Activated naive CD8-positive, alpha-beta T cell treated with anti-CD3 and anti-CD28 coated beads for 36 hours (primary cell): ENCODE measurements around the gene SCYL1. TPM values are rescaled to one million over a fixed set of nuclear protein-coding genes. Genes with fewer than 3 reads are reported as not detected.
"Not testable (repeated sequence)": the region's sequence is repeated elsewhere in the genome, so short reads cannot be mapped to it uniquely, and the experiment has no call there.

Experiments
- DNase-seq: peaks from one replicate; pipeline ENCODE4 v3.0.0; 2021
- H3K27ac Mint-ChIP-seq: one replicate; pipeline ENCODE4 v1.8.0; 2022; ENCODE audit warnings: mild to moderate bottlenecking, moderate library complexity, mixed read lengths
- H3K27me3 Mint-ChIP-seq: one replicate; pipeline ENCODE4 v1.8.0; 2022; ENCODE audit warnings: mild to moderate bottlenecking, mixed read lengths
- H3K36me3 Mint-ChIP-seq: one replicate; pipeline ENCODE4 v1.8.0; 2021; ENCODE audit warnings: mild to moderate bottlenecking, mixed read lengths
- H3K4me1 Mint-ChIP-seq: one replicate; pipeline ENCODE4 v1.8.0; 2021; ENCODE audit warnings: mixed read lengths
- H3K4me3 Mint-ChIP-seq: one replicate; pipeline ENCODE4 v1.8.0; 2022; ENCODE audit warnings: mild to moderate bottlenecking, moderate library complexity, mixed read lengths
- H3K9me3 Mint-ChIP-seq: one replicate; pipeline ENCODE4 v1.8.0; 2022; ENCODE audit warnings: mixed read lengths
- total RNA-seq, 2 experiments: library from RNA; stranded (reverse); gene quantifications; one replicate each; pipeline ENCODE4 v1.2.3, GENCODE V29; 2021

Gene SCYL1
- total RNA-seq, 2 experiments from 2014 or later, result 70.5 to 80.3 TPM

DNA sequence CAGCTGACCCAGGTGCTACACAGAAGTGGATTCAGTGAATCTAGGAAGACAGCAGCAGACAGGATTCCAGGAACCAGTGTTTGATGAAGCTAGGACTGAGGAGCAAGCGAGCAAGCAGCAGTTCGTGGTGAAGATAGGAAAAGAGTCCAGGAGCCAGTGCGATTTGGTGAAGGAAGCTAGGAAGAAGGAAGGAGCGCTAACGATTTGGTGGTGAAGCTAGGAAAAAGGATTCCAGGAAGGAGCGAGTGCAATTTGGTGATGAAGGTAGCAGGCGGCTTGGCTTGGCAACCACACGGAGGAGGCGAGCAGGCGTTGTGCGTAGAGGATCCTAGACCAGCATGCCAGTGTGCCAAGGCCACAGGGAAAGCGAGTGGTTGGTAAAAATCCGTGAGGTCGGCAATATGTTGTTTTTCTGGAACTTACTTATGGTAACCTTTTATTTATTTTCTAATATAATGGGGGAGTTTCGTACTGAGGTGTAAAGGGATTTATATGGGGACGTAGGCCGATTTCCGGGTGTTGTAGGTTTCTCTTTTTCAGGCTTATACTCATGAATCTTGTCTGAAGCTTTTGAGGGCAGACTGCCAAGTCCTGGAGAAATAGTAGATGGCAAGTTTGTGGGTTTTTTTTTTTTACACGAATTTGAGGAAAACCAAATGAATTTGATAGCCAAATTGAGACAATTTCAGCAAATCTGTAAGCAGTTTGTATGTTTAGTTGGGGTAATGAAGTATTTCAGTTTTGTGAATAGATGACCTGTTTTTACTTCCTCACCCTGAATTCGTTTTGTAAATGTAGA is 24.3 kb upstream of the SCYL1 start:
- H3K27me3 Mint-ChIP-seq, result peaks cover 12% of the 10 kb centered on the region
- DNase-seq, result no peak
- peaks cover 22% of the 10 kb centered on the region for H3K36me3 Mint-ChIP-seq
- no peak overlapping the region for H3K27ac Mint-ChIP-seq
- peaks cover 39% of the 10 kb centered on the region for H3K4me1 Mint-ChIP-seq
- no peaks in the 10 kb centered on the region for H3K9me3 Mint-ChIP-seq
- no peak overlapping the region for H3K4me3 Mint-ChIP-seq

DNA sequence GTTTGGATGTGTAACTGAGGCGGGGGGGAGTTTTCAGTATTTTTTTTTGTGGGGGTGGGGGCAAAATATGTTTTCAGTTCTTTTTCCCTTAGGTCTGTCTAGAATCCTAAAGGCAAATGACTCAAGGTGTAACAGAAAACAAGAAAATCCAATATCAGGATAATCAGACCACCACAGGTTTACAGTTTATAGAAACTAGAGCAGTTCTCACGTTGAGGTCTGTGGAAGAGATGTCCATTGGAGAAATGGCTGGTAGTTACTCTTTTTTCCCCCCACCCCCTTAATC is 23.8 kb upstream of the SCYL1 start:
- peaks cover 27% of the 10 kb centered on the region for H3K36me3 Mint-ChIP-seq
- H3K4me3 Mint-ChIP-seq, result no peak overlapping the region
- peaks cover 39% of the 10 kb centered on the region for H3K4me1 Mint-ChIP-seq
- DNase-seq, result no peak
- H3K27me3 Mint-ChIP-seq, result peaks cover 12% of the 10 kb centered on the region
- H3K27ac Mint-ChIP-seq, result no peak overlapping the region
- H3K9me3 Mint-ChIP-seq, result no peaks in the 10 kb centered on the region

DNA sequence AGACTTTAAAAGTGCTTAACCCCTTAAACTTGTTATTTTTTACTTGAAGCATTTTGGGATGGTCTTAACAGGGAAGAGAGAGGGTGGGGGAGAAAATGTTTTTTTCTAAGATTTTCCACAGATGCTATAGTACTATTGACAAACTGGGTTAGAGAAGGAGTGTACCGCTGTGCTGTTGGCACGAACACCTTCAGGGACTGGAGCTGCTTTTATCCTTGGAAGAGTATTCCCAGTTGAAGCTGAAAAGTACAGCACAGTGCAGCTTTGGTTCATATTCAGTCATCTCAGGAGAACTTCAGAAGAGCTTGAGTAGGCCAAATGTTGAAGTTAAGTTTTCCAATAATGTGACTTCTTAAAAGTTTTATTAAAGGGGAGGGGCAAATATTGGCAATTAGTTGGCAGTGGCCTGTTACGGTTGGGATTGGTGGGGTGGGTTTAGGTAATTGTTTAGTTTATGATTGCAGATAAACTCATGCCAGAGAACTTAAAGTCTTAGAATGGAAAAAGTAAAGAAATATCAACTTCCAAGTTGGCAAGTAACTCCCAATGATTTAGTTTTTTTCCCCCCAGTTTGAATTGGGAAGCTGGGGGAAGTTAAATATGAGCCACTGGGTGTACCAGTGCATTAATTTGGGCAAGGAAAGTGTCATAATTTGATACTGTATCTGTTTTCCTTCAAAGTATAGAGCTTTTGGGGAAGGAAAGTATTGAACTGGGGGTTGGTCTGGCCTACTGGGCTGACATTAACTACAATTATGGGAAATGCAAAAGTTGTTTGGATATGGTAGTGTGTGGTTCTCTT is 23.2 kb upstream of the SCYL1 start:
- peaks cover 39% of the 10 kb centered on the region for H3K4me1 Mint-ChIP-seq
- no peak overlapping the region for H3K27ac Mint-ChIP-seq
- peaks cover 12% of the 10 kb centered on the region for H3K27me3 Mint-ChIP-seq
- no peak for DNase-seq
- peaks cover 33% of the 10 kb centered on the region for H3K36me3 Mint-ChIP-seq
- no peak overlapping the region for H3K4me3 Mint-ChIP-seq
- H3K9me3 Mint-ChIP-seq, result no peaks in the 10 kb centered on the region

DNA sequence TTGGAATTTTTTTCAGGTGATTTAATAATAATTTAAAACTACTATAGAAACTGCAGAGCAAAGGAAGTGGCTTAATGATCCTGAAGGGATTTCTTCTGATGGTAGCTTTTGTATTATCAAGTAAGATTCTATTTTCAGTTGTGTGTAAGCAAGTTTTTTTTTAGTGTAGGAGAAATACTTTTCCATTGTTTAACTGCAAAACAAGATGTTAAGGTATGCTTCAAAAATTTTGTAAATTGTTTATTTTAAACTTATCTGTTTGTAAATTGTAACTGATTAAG is 22.7 kb upstream of the SCYL1 start:
- H3K4me3 Mint-ChIP-seq, result no peak overlapping the region
- H3K27ac Mint-ChIP-seq, result no peak overlapping the region
- peaks cover 37% of the 10 kb centered on the region for H3K36me3 Mint-ChIP-seq
- DNase-seq, result no peak
- peaks cover 12% of the 10 kb centered on the region for H3K27me3 Mint-ChIP-seq
- H3K4me1 Mint-ChIP-seq, result peaks cover 41% of the 10 kb centered on the region
- H3K9me3 Mint-ChIP-seq, result no peaks in the 10 kb centered on the region

DNA sequence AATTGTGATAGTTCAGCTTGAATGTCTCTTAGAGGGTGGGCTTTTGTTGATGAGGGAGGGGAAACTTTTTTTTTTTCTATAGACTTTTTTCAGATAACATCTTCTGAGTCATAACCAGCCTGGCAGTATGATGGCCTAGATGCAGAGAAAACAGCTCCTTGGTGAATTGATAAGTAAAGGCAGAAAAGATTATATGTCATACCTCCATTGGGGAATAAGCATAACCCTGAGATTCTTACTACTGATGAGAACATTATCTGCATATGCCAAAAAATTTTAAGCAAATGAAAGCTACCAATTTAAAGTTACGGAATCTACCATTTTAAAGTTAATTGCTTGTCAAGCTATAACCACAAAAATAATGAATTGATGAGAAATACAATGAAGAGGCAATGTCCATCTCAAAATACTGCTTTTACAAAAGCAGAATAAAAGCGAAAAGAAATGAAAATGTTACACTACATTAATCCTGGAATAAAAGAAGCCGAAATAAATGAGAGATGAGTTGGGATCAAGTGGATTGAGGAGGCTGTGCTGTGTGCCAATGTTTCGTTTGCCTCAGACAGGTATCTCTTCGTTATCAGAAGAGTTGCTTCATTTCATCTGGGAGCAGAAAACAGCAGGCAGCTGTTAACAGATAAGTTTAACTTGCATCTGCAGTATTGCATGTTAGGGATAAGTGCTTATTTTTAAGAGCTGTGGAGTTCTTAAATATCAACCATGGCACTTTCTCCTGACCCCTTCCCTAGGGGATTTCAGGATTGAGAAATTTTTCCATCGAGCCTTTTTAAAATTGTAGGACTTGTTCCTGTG is 22.1 kb upstream of the SCYL1 start:
- Mint-ChIP-seq H3K9me3 (peaks cover 2% of the 10 kb centered on the region), H3K4me3 (no peak overlapping the region), H3K4me1 (peaks cover 47% of the 10 kb centered on the region), H3K27me3 (peaks cover 12% of the 10 kb centered on the region), H3K27ac (no peak overlapping the region), H3K36me3 (peaks cover 41% of the 10 kb centered on the region)
- DNase-seq, result no peak

DNA sequence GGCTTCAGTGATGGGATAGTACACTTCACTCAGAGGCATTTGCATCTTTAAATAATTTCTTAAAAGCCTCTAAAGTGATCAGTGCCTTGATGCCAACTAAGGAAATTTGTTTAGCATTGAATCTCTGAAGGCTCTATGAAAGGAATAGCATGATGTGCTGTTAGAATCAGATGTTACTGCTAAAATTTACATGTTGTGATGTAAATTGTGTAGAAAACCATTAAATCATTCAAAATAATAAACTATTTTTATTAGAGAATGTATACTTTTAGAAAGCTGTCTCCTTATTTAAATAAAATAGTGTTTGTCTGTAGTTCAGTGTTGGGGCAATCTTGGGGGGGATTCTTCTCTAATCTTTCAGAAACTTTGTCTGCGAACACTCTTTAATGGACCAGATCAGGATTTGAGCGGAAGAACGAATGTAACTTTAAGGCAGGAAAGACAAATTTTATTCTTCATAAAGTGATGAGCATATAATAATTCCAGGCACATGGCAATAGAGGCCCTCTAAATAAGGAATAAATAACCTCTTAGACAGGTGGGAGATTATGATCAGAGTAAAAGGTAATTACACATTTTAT is 21.4 kb upstream of the SCYL1 start:
- Mint-ChIP-seq H3K4me3 (no peak overlapping the region), H3K27ac (peak overlapping the region; percentile 73), H3K9me3 (peaks cover 2% of the 10 kb centered on the region), H3K27me3 (peaks cover 12% of the 10 kb centered on the region), H3K36me3 (peaks cover 41% of the 10 kb centered on the region), H3K4me1 (peaks cover 50% of the 10 kb centered on the region)
- DNase-seq, result no peak

DNA sequence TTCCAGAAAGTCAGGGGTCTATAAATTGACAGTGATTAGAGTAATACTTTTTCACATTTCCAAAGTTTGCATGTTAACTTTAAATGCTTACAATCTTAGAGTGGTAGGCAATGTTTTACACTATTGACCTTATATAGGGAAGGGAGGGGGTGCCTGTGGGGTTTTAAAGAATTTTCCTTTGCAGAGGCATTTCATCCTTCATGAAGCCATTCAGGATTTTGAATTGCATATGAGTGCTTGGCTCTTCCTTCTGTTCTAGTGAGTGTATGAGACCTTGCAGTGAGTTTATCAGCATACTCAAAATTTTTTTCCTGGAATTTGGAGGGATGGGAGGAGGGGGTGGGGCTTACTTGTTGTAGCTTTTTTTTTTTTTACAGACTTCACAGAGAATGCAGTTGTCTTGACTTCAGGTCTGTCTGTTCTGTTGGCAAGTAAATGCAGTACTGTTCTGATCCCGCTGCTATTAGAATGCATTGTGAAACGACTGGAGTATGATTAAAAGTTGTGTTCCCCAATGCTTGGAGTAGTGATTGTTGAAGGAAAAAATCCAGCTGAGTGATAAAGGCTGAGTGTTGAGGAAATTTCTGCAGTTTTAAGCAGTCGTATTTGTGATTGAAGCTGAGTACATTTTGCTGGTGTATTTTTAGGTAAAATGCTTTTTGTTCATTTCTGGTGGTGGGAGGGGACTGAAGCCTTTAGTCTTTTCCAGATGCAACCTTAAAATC is 20.8 kb upstream of the SCYL1 start:
- Mint-ChIP-seq H3K4me3 (no peak overlapping the region), H3K27me3 (peaks cover 12% of the 10 kb centered on the region), H3K4me1 (peaks cover 50% of the 10 kb centered on the region), H3K27ac (peak overlapping the region; percentile 73), H3K36me3 (peaks cover 41% of the 10 kb centered on the region), H3K9me3 (peaks cover 2% of the 10 kb centered on the region)
- DNase-seq, result no peak

DNA sequence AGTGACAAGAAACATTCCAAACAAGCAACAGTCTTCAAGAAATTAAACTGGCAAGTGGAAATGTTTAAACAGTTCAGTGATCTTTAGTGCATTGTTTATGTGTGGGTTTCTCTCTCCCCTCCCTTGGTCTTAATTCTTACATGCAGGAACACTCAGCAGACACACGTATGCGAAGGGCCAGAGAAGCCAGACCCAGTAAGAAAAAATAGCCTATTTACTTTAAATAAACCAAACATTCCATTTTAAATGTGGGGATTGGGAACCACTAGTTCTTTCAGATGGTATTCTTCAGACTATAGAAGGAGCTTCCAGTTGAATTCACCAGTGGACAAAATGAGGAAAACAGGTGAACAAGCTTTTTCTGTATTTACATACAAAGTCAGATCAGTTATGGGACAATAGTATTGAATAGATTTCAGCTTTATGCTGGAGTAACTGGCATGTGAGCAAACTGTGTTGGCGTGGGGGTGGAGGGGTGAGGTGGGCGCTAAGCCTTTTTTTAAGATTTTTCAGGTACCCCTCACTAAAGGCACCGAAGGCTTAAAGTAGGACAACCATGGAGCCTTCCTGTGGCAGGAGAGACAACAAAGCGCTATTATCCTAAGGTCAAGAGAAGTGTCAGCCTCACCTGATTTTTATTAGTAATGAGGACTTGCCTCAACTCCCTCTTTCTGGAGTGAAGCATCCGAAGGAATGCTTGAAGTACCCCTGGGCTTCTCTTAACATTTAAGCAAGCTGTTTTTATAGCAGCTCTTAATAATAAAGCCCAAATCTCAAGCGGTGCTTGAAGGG is 20.0 kb upstream of the SCYL1 start:
- peaks cover 52% of the 10 kb centered on the region for H3K4me1 Mint-ChIP-seq
- no peak for DNase-seq
- H3K27me3 Mint-ChIP-seq, result peaks cover 12% of the 10 kb centered on the region
- H3K4me3 Mint-ChIP-seq, result no peak overlapping the region
- peaks cover 41% of the 10 kb centered on the region for H3K36me3 Mint-ChIP-seq
- peaks cover 2% of the 10 kb centered on the region for H3K9me3 Mint-ChIP-seq
- peak overlapping the region; percentile 73 for H3K27ac Mint-ChIP-seq

DNA sequence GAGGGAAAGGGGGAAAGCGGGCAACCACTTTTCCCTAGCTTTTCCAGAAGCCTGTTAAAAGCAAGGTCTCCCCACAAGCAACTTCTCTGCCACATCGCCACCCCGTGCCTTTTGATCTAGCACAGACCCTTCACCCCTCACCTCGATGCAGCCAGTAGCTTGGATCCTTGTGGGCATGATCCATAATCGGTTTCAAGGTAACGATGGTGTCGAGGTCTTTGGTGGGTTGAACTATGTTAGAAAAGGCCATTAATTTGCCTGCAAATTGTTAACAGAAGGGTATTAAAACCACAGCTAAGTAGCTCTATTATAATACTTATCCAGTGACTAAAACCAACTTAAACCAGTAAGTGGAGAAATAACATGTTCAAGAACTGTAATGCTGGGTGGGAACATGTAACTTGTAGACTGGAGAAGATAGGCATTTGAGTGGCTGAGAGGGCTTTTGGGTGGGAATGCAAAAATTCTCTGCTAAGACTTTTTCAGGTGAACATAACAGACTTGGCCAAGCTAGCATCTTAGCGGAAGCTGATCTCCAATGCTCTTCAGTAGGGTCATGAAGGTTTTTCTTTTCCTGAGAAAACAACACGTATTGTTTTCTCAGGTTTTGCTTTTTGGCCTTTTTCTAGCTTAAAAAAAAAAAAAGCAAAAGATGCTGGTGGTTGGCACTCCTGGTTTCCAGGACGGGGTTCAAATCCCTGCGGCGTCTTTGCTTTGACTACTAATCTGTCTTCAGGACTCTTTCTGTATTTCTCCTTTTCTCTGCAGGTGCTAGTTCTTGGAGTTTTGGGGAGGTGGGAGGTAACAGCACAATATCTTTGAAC is 19.2 kb upstream of the SCYL1 start:
- peaks cover 12% of the 10 kb centered on the region for H3K27me3 Mint-ChIP-seq
- no peak for DNase-seq
- H3K4me1 Mint-ChIP-seq, result peaks cover 55% of the 10 kb centered on the region
- peaks cover 41% of the 10 kb centered on the region for H3K36me3 Mint-ChIP-seq
- no peak overlapping the region for H3K4me3 Mint-ChIP-seq
- peaks cover 2% of the 10 kb centered on the region for H3K9me3 Mint-ChIP-seq
- peak overlapping the region; percentile 73 for H3K27ac Mint-ChIP-seq

DNA sequence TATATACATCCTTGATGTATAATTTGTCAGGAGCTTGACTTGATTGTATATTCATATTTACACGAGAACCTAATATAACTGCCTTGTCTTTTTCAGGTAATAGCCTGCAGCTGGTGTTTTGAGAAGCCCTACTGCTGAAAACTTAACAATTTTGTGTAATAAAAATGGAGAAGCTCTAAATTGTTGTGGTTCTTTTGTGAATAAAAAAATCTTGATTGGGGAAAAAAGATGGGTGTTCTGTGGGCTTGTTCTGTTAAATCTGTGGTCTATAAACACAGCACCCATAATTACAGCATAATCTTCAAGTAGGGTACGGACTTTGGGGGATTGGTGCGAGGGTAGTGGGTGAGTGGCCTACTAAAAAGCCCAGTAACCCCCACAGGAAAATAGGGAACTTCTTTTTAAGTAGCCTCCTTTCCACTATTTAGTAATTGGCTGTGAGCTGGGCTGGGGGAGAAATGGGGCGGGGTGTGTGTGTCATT is 18.6 kb upstream of the SCYL1 start:
- Mint-ChIP-seq H3K36me3 (peaks cover 41% of the 10 kb centered on the region), H3K27ac (peak overlapping the region; percentile 73), H3K27me3 (peaks cover 12% of the 10 kb centered on the region), H3K4me1 (peaks cover 56% of the 10 kb centered on the region), H3K4me3 (no peak overlapping the region), H3K9me3 (peaks cover 2% of the 10 kb centered on the region)
- DNase-seq, result no peak

DNA sequence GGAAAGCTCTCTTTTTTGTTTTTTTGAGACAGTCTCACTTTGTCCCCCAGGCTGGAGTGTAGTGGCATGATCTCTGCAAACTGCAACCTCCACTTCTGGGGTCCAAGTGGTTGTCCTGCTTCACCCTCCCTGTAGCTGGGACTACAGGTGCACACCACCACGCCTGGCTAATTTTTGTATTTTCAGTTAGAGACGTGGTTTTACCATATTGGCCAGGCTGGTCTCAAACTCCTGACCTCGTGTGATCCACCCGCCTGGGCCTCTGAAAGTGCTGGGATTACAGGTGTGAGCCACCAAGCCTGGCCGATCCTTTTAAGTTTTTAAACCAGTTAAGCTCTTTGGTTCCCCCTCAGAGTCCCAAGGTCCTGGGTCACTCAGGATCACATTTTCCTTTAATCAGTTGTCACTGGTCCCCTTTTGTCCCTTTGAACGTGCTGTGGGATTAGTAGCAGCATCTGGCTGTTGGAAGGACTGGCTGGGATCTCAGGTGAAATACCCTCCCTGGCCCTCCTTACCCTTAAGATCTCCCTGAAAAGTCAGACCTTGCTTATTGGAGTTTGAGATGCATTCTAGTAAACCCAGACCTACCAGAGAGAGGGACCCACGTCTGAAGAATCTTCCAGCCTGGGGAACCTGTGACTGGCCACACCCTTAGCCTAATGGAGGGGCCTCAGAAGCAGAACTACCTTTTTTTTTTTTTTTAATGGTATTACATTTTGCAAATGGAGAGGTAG is 17.9 kb upstream of the SCYL1 start:
- Mint-ChIP-seq H3K9me3 (peaks cover 2% of the 10 kb centered on the region), H3K4me1 (peaks cover 52% of the 10 kb centered on the region), H3K4me3 (no peak overlapping the region), H3K36me3 (peaks cover 41% of the 10 kb centered on the region), H3K27ac (peak overlapping the region; percentile 73), H3K27me3 (peaks cover 7% of the 10 kb centered on the region)
- DNase-seq, result no peak

DNA sequence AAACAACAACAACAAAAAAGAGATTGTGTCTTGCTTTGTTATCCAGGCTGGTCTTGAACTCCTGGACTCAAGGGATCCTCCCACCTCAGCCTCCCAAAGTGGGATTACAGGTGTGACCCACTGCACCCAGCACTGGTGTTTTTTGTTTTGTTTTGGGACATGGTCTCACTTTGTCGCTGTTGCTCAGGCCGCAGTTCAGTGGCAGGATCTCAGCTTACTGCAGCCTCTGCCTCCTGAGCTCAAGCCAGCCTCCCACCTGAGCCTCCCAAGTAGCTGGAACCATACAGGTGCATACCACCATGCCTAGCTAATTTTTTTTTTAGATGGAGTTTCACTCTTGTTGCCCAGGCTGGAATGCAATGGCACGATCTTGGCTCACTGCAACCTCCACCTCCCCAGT is 12.6 kb upstream of the SCYL1 start:
- not testable (repeated sequence) for DNase-seq

More for the DNA sequence above, 12.6 kb upstream of the SCYL1 start:
- not testable (repeated sequence) for H3K9me3 Mint-ChIP-seq, H3K27me3 Mint-ChIP-seq, H3K4me3 Mint-ChIP-seq, H3K36me3 Mint-ChIP-seq, H3K27ac Mint-ChIP-seq
- peaks cover 19% of the 10 kb centered on the region for H3K4me1 Mint-ChIP-seq
